Liver (tissue), 9 donors: Measurements from ENCODE around the gene LPGAT1. TPM values are rescaled to one million over a fixed set of nuclear protein-coding genes. Genes with fewer than 3 reads are reported as not detected.

Source experiments
- DNase-seq: peaks from one replicate; pipeline ENCODE4 v3.0.0-alpha.2; 2017; ENCODE audit warnings: low spot score
- H3K27ac ChIP-seq, 2 donors: one replicate each; pipeline ENCODE4 v1.7.0; 2013; ENCODE audit warnings: inconsistent platforms in 2 of 2, low read length in 2 of 2, control low read depth in 1 of 2, low read depth in 1 of 2, mild to moderate bottlenecking in 1 of 2
- H3K27me3 ChIP-seq, 4 donors: one replicate each; pipeline versions ENCODE4 v1.6.1 to v1.7.0; 2013; ENCODE audit warnings: low read length in 3 of 4, inconsistent platforms in 1 of 4, mild to moderate bottlenecking in 1 of 4, moderate library complexity in 1 of 4; ENCODE audit not compliant: control insufficient read depth in 4 of 4, insufficient read depth in 4 of 4
- H3K36me3 ChIP-seq, 4 donors: one replicate each; pipeline versions ENCODE4 v1.6.1 to v1.7.0; 2013; ENCODE audit warnings: low read length in 3 of 4, mild to moderate bottlenecking in 3 of 4, low read depth in 1 of 4, moderate library complexity in 1 of 4; ENCODE audit not compliant: control insufficient read depth in 4 of 4, insufficient read depth in 3 of 4
- H3K4me1 ChIP-seq, 4 donors: one replicate each; pipeline versions ENCODE4 v1.6.1 to v1.7.0; 2013; ENCODE audit warnings: low read length in 3 of 4, mild to moderate bottlenecking in 3 of 4, moderate library complexity in 1 of 4; ENCODE audit not compliant: control insufficient read depth in 4 of 4, insufficient read depth in 4 of 4
- H3K4me3 ChIP-seq, 3 donors: one replicate each; pipeline versions ENCODE4 v1.6.1 to v1.7.0; 2013; ENCODE audit warnings: low read length in 3 of 3, control low read depth in 1 of 3, low read depth in 1 of 3, mild to moderate bottlenecking in 1 of 3
- H3K9ac ChIP-seq, 2 donors: one replicate each; pipeline ENCODE4 v1.7.0; 2013; ENCODE audit warnings: low read length in 2 of 2, mild to moderate bottlenecking in 2 of 2, moderate library complexity in 2 of 2, control low read depth in 1 of 2, low read depth in 1 of 2
- H3K9me3 ChIP-seq, 4 donors: one replicate each; pipeline versions ENCODE4 v1.6.1 to v1.7.0; 2013; ENCODE audit warnings: low read length in 3 of 4; ENCODE audit not compliant: control insufficient read depth in 4 of 4
- ATF3 ChIP-seq: IDR thresholded peaks from 2 replicates; pipeline ENCODE4 v1.6.1; 2016; ENCODE audit warnings: antibody characterized with exemption
- CTCF ChIP-seq: fragments of 150-350 bp; IDR thresholded peaks from 2 replicates; pipeline ENCODE4 v1.5.1; 2017; ENCODE audit warnings: improper control_type of control experiment, low read depth, low read length; ENCODE audit not compliant: missing input control
- FOXA2 ChIP-seq: IDR thresholded peaks from 2 replicates; pipeline ENCODE4 v1.6.1; 2016; ENCODE audit warnings: antibody characterized with exemption
- GABPA ChIP-seq, 2 donors: IDR thresholded peaks in 1 of 2; conservative IDR thresholded peaks in 1 of 2; 2 replicates each; pipeline ENCODE4 v1.6.1; 2016; ENCODE audit warnings: antibody characterized with exemption in 2 of 2, mild to moderate bottlenecking in 1 of 2, moderate library complexity in 1 of 2
- HNF4A ChIP-seq, 2 donors: conservative IDR thresholded peaks; 2 replicates each; pipeline ENCODE4 v1.6.1; 2016; ENCODE audit warnings: antibody characterized with exemption in 2 of 2, mild to moderate bottlenecking in 2 of 2
- HNF4G ChIP-seq: IDR thresholded peaks from 2 replicates; pipeline ENCODE4 v1.6.1; 2016; ENCODE audit warnings: antibody characterized with exemption
- MAX ChIP-seq: IDR thresholded peaks from 2 replicates; pipeline ENCODE4 v1.6.1; 2016; ENCODE audit warnings: antibody characterized with exemption
- NR2F2 ChIP-seq: IDR thresholded peaks from 2 replicates; pipeline ENCODE4 v1.6.1; 2016; ENCODE audit warnings: antibody characterized with exemption
- RAD21 ChIP-seq, 2 donors: IDR thresholded peaks; 2 replicates each; pipeline ENCODE4 v1.6.1; 2016; ENCODE audit warnings: antibody characterized with exemption in 2 of 2, mild to moderate bottlenecking in 2 of 2
- RXRA ChIP-seq, 2 donors: IDR thresholded peaks; 2 replicates each; pipeline ENCODE4 v1.6.1; 2017 to 2018; ENCODE audit warnings: antibody characterized with exemption in 2 of 2, mild to moderate bottlenecking in 1 of 2
- SP1 ChIP-seq: IDR thresholded peaks from 2 replicates; pipeline ENCODE4 v1.6.1; 2018; ENCODE audit warnings: antibody characterized with exemption, mild to moderate bottlenecking
- TAF1 ChIP-seq: conservative IDR thresholded peaks from 2 replicates; pipeline ENCODE4 v1.6.1; 2016; ENCODE audit warnings: antibody characterized with exemption, mild to moderate bottlenecking
- YY1 ChIP-seq: IDR thresholded peaks from 2 replicates; pipeline ENCODE4 v1.6.1; 2016; ENCODE audit warnings: antibody characterized with exemption, mild to moderate bottlenecking
- ZBTB33 ChIP-seq: IDR thresholded peaks from 2 replicates; pipeline ENCODE4 v1.6.1; 2016; ENCODE audit warnings: antibody characterized with exemption
- WGBS: extraction: QIAGEN DNeasy Blood & Tissue Kit; methylation state at CpG from one replicate; pipeline ENCODE4 v1.1.7; 2013; 5-methylcytosine and 5-hydroxymethylcytosine counted together
- polyA plus RNA-seq, 2 donors: library from polyadenylated mRNA; stranded (reverse) in 1 of 2; unstranded in 1 of 2; fragments of 200-250 nt in 1 of 2; fragments of >200 nt in 1 of 2; fragmentation: Nextera tagmentation in 1 of 2; extraction: Ambion mirVana in 1 of 2; gene quantifications; one replicate each; pipeline versions ENCODE4 v1.2.1 to v1.2.3, GENCODE V29; 2013 to 2015
- total RNA-seq, 2 donors: library from RNA; depleted of rRNA; stranded (reverse); fragments of >200 nt; gene quantifications; one replicate each; pipeline ENCODE4 v1.2.3, GENCODE V29; 2014
- donor health status: healthy.
- donor health status: healthy.
- donor health status: healthy.
- donor health status: healthy.
- donor health status: healthy.

Gene LPGAT1
- 10 to 100 TPM; 48.7 to 53.8 TPM for total RNA-seq
- 10 to 100 TPM; 11.6 to 15.7 TPM for polyA plus RNA-seq

- H3K4me1 ChIP-seq: peaks cover 6 to 19% (median 13%) of the 10 kb centered on the region in 4 donors
These were observed at the start of gene LPGAT1 for GRCh38 chr1:211830328-211831142. Gene LPGAT1, minus strand, starts transcription at chr1:211830763. Its CDS starts 1,467 bp downstream, at chr1:211829296.

GRCh38 chr1:211879475-211879874, 48.9 kb upstream of the LPGAT1 start:
- Histone ChIP-seq H3K36me3 (no peaks in the 10 kb centered on the region), H3K27ac (no peak overlapping the region), H3K9ac (no peak overlapping the region), H3K27me3 (no peaks in the 10 kb centered on the region), H3K4me1 (no peaks in the 10 kb centered on the region), H3K9me3 (no peaks in the 10 kb centered on the region), H3K4me3 (no peak overlapping the region)
- DNase-seq: no peak
- TF ChIP-seq YY1 (no peak), CTCF (no peak), RXRA (IDR thresholded peaks at IDR 0.05) (no peak), NR2F2 (no peak), RAD21 (IDR thresholded peaks at IDR 0.05) (no peak), FOXA2 (no peak), HNF4G (no peak), GABPA (IDR thresholded peaks at IDR 0.05 in 1 of 2, conservative IDR thresholded peaks at IDR 0.05 in 1 of 2) (no peak), SP1 (no peak)
- 96% methylated on average over 2 of the region's 2 CpGs for WGBS

More at GRCh38 chr1:211830328-211831142, at the start of gene LPGAT1:
- Histone ChIP-seq H3K9me3 (no peaks in the 10 kb centered on the region), H3K9ac (peak within 1 kb of the TSS; percentile 74 to 86), H3K36me3 (peaks cover 0 to 6% (median 0%) of the 10 kb centered on the region in 4 donors), H3K4me3 (peak within 1 kb of the TSS; percentile 73 to 98 (median 91)), H3K27me3 (no peaks in the 10 kb centered on the region), H3K27ac (peak within 1 kb of the TSS; percentile 84 to 92)
- TF ChIP-seq TAF1 (peak; percentile 46), RAD21 (IDR thresholded peaks at IDR 0.05) (peak; percentile 56 to 67), NR2F2 (no peak), RXRA (IDR thresholded peaks at IDR 0.05) (no peak), HNF4A (conservative IDR thresholded peaks at IDR 0.05) (no peak), FOXA2 (no peak), CTCF (peak; percentile 44), ZBTB33 (no peak), MAX (no peak), ATF3 (no peak), HNF4G (no peak)
- peak; percentile 79 for DNase-seq
- under 1% methylated on average over 88 of the region's 88 CpGs for WGBS
